GM23338 (cell line): Measurements from ENCODE around the gene LPAR1.

Experiments used
- CREB1 ChIP-seq: fragments of 250-450 bp; sonication (Bioruptor Pico); IDR thresholded peaks from 2 replicates; pipeline ENCODE4 v1.5.0; 2020; ENCODE audit warnings: low read depth, mild to moderate bottlenecking, moderate library complexity
- EZH2 ChIP-seq: fragments of 200-600 bp; sonication (generic); IDR thresholded peaks from one replicate; pipeline ENCODE4 v1.8.0; 2017; ENCODE audit warnings: antibody characterized with exemption, mild to moderate bottlenecking, low read depth; ENCODE audit not compliant: unreplicated experiment
- EZH2phosphoT487 ChIP-seq: fragments of 200-600 bp; sonication (generic); IDR thresholded peaks from one replicate; pipeline ENCODE4 v1.8.1; 2018; ENCODE audit warnings: antibody characterized with exemption; ENCODE audit not compliant: unreplicated experiment
- NANOG ChIP-seq: IDR thresholded peaks from 2 replicates; pipeline ENCODE4 v1.6.1; 2016; ENCODE audit warnings: antibody characterized with exemption, borderline replicate concordance
- POLR2AphosphoS5 ChIP-seq: IDR thresholded peaks from 2 replicates; pipeline ENCODE4 v1.6.1; 2016; ENCODE audit warnings: antibody characterized with exemption, low read depth
- STAT1 ChIP-seq: IDR thresholded peaks from one replicate; pipeline ENCODE4 v1.6.1; 2016; ENCODE audit warnings: antibody characterized with exemption; ENCODE audit not compliant: unreplicated experiment
- ZNF114 ChIP-seq: fragments of 250-450 bp; sonication (Bioruptor Pico); IDR thresholded peaks from 2 replicates; pipeline ENCODE4 v1.5.0; 2020; ENCODE audit warnings: mild to moderate bottlenecking, moderate library complexity
- TF ChIP-seq, protein P1 (sequence below), 2 experiments: fragments of 200-600 bp in 1 of 2; sonication (generic) in 1 of 2; conservative IDR thresholded peaks; 2 replicates each; pipeline versions ENCODE4 v1.5.1 to v1.6.1; 2016 to 2017; ENCODE audit warnings: antibody characterized with exemption in 2 of 2, low read depth in 2 of 2, mild to moderate bottlenecking in 2 of 2, moderate library complexity in 1 of 2
- TF ChIP-seq, protein P2 (sequence below): IDR thresholded peaks from 2 replicates; pipeline ENCODE4 v1.6.1; 2016; ENCODE audit warnings: antibody characterized with exemption
- TF ChIP-seq, protein P3 (sequence below): IDR thresholded peaks from one replicate; pipeline ENCODE4 v1.6.1; 2018; ENCODE audit warnings: antibody characterized with exemption; ENCODE audit not compliant: unreplicated experiment

DNA sequence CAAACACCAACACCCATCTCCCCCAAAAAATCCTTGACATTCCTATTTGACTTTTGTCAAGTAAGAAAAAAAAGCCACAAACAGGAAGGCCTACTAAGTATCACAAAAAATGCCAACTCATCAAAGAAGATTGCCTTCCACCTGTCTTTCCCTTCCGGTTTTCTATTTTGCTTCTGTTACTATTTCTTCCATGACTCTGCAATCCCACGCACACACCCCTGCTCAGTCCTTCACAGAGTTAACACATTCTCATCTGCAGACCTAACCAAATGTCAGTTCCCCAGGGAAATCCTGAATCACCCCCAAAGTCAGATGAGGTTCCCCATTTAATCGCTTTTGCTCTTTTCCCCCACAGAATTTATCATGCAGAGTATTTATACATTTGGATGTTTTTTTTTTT is 15.1 kb downstream of the LPAR1 start:
- TF ChIP-seq EZH2 (no peak), ZNF114 (CRISPR knock-in tag) (no peak), STAT1 (no peak), EZH2phosphoT487 (no peak), POLR2AphosphoS5 (no peak), CREB1 (no peak), NANOG (no peak)
- TF ChIP-seq, protein P1, sequence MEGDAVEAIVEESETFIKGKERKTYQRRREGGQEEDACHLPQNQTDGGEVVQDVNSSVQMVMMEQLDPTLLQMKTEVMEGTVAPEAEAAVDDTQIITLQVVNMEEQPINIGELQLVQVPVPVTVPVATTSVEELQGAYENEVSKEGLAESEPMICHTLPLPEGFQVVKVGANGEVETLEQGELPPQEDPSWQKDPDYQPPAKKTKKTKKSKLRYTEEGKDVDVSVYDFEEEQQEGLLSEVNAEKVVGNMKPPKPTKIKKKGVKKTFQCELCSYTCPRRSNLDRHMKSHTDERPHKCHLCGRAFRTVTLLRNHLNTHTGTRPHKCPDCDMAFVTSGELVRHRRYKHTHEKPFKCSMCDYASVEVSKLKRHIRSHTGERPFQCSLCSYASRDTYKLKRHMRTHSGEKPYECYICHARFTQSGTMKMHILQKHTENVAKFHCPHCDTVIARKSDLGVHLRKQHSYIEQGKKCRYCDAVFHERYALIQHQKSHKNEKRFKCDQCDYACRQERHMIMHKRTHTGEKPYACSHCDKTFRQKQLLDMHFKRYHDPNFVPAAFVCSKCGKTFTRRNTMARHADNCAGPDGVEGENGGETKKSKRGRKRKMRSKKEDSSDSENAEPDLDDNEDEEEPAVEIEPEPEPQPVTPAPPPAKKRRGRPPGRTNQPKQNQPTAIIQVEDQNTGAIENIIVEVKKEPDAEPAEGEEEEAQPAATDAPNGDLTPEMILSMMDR (conservative IDR thresholded peaks at IDR 0.05; ENCODE audit: low read depth in 2 of 2): no peak
- TF ChIP-seq, protein P2, sequence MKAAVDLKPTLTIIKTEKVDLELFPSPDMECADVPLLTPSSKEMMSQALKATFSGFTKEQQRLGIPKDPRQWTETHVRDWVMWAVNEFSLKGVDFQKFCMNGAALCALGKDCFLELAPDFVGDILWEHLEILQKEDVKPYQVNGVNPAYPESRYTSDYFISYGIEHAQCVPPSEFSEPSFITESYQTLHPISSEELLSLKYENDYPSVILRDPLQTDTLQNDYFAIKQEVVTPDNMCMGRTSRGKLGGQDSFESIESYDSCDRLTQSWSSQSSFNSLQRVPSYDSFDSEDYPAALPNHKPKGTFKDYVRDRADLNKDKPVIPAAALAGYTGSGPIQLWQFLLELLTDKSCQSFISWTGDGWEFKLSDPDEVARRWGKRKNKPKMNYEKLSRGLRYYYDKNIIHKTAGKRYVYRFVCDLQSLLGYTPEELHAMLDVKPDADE: no peak
- TF ChIP-seq, protein P3, sequence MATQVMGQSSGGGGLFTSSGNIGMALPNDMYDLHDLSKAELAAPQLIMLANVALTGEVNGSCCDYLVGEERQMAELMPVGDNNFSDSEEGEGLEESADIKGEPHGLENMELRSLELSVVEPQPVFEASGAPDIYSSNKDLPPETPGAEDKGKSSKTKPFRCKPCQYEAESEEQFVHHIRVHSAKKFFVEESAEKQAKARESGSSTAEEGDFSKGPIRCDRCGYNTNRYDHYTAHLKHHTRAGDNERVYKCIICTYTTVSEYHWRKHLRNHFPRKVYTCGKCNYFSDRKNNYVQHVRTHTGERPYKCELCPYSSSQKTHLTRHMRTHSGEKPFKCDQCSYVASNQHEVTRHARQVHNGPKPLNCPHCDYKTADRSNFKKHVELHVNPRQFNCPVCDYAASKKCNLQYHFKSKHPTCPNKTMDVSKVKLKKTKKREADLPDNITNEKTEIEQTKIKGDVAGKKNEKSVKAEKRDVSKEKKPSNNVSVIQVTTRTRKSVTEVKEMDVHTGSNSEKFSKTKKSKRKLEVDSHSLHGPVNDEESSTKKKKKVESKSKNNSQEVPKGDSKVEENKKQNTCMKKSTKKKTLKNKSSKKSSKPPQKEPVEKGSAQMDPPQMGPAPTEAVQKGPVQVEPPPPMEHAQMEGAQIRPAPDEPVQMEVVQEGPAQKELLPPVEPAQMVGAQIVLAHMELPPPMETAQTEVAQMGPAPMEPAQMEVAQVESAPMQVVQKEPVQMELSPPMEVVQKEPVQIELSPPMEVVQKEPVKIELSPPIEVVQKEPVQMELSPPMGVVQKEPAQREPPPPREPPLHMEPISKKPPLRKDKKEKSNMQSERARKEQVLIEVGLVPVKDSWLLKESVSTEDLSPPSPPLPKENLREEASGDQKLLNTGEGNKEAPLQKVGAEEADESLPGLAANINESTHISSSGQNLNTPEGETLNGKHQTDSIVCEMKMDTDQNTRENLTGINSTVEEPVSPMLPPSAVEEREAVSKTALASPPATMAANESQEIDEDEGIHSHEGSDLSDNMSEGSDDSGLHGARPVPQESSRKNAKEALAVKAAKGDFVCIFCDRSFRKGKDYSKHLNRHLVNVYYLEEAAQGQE: no peak
